Muscle layer of colon (tissue), 2 donors: ENCODE data around the gene WIF1.

ENCODE experiments used
- H3K27ac ChIP-seq: one replicate; pipeline ENCODE4 v1.7.0; 2013; ENCODE audit warnings: low read depth, mild to moderate bottlenecking, low read length, moderate library complexity
- H3K27me3 ChIP-seq, 2 donors: one replicate each; pipeline ENCODE4 v1.7.0; 2013; ENCODE audit warnings: low read length in 2 of 2, mild to moderate bottlenecking in 2 of 2; ENCODE audit not compliant: insufficient read depth in 2 of 2, control insufficient read depth in 1 of 2
- H3K36me3 ChIP-seq: one replicate; pipeline ENCODE4 v1.7.0; 2013; ENCODE audit warnings: mild to moderate bottlenecking, low read length; ENCODE audit not compliant: insufficient read depth
- H3K4me1 ChIP-seq: one replicate; pipeline ENCODE4 v1.7.0; 2013; ENCODE audit warnings: mild to moderate bottlenecking, low read length; ENCODE audit not compliant: insufficient read depth
- H3K4me3 ChIP-seq, 2 donors: one replicate each; pipeline ENCODE4 v1.7.0; 2013; ENCODE audit warnings: low read length in 2 of 2, low read depth in 1 of 2, mild to moderate bottlenecking in 1 of 2, moderate library complexity in 1 of 2
- H3K9ac ChIP-seq: one replicate; pipeline ENCODE4 v1.7.0; 2013; ENCODE audit warnings: low read length
- H3K9me3 ChIP-seq: one replicate; pipeline ENCODE4 v1.7.0; 2013; ENCODE audit warnings: mild to moderate bottlenecking, low read length
- donor health status: abdominal sarcoma.
- donor health status: Adenocarcinoma of cecum.

WIF1 gene

GRCh38 chr12:65152596-65152995, 31.5 kb upstream of the WIF1 start:
- Histone ChIP-seq H3K9me3 (no peaks in the 10 kb centered on the region), H3K9ac (no peak overlapping the region), H3K27ac (no peak overlapping the region), H3K36me3 (no peaks in the 10 kb centered on the region), H3K27me3 (no peaks in the 10 kb centered on the region), H3K4me1 (no peaks in the 10 kb centered on the region), H3K4me3 (no peak overlapping the region)

- Histone ChIP-seq H3K9ac (no peak overlapping the region), H3K27me3 (no peaks in the 10 kb centered on the region), H3K4me1 (no peaks in the 10 kb centered on the region)
Measured at GRCh38 chr12:65152012-65152411, 30.9 kb upstream of the WIF1 start.

GRCh38 chr12:65147312-65147905, 26.3 kb upstream of the WIF1 start:
- H3K27ac ChIP-seq, result no peak overlapping the region
- H3K9me3 ChIP-seq, result no peaks in the 10 kb centered on the region
- no peaks in the 10 kb centered on the region for H3K4me1 ChIP-seq
- H3K36me3 ChIP-seq, result no peaks in the 10 kb centered on the region
- no peak overlapping the region for H3K4me3 ChIP-seq
- H3K9ac ChIP-seq, result no peak overlapping the region
- H3K27me3 ChIP-seq, result peaks cover 0 to 13% of the 10 kb centered on the region in 2 donors

More at GRCh38 chr12:65152012-65152411, 30.9 kb upstream of the WIF1 start:
- Histone ChIP-seq H3K4me3 (no peak overlapping the region), H3K36me3 (no peaks in the 10 kb centered on the region), H3K9me3 (no peaks in the 10 kb centered on the region), H3K27ac (no peak overlapping the region)

- no peaks in the 10 kb centered on the region for H3K36me3 ChIP-seq
- no peak overlapping the region for H3K4me3 ChIP-seq
- no peaks in the 10 kb centered on the region for H3K9me3 ChIP-seq
- no peaks in the 10 kb centered on the region for H3K4me1 ChIP-seq
- H3K9ac ChIP-seq, result no peak overlapping the region
- H3K27ac ChIP-seq, result no peak overlapping the region
- H3K27me3 ChIP-seq, result peaks cover 3 to 17% of the 10 kb centered on the region in 2 donors
Measured at GRCh38 chr12:65140738-65141137, 19.6 kb upstream of the WIF1 start.

GRCh38 chr12:65139389-65139788, 18.3 kb upstream of the WIF1 start:
- Histone ChIP-seq H3K9ac (no peak overlapping the region), H3K4me1 (no peaks in the 10 kb centered on the region), H3K36me3 (no peaks in the 10 kb centered on the region), H3K4me3 (no peak overlapping the region), H3K9me3 (no peaks in the 10 kb centered on the region), H3K27me3 (peaks cover 3 to 5% of the 10 kb centered on the region in 2 donors), H3K27ac (no peak overlapping the region)

- Histone ChIP-seq H3K9me3 (no peaks in the 10 kb centered on the region), H3K27ac (no peak overlapping the region), H3K4me3 (no peak overlapping the region), H3K27me3 (no peaks in the 10 kb centered on the region), H3K9ac (no peak overlapping the region), H3K36me3 (no peaks in the 10 kb centered on the region), H3K4me1 (no peaks in the 10 kb centered on the region)
Measured at GRCh38 chr12:65133879-65134278, 12.8 kb upstream of the WIF1 start.

GRCh38 chr12:65126482-65126881, 5.4 kb upstream of the WIF1 start:
- Histone ChIP-seq H3K27ac (no peak overlapping the region), H3K4me1 (no peaks in the 10 kb centered on the region), H3K9ac (no peak overlapping the region), H3K9me3 (no peaks in the 10 kb centered on the region), H3K4me3 (no peak overlapping the region), H3K36me3 (no peaks in the 10 kb centered on the region), H3K27me3 (peaks cover 11 to 14% of the 10 kb centered on the region in 2 donors)

- H3K27me3 ChIP-seq, result peaks cover 13 to 19% of the 10 kb centered on the region in 2 donors
- no peak overlapping the region for H3K9ac ChIP-seq
- no peak overlapping the region for H3K4me3 ChIP-seq
- no peaks in the 10 kb centered on the region for H3K9me3 ChIP-seq
- no peak overlapping the region for H3K27ac ChIP-seq
- H3K4me1 ChIP-seq, result no peaks in the 10 kb centered on the region
- no peaks in the 10 kb centered on the region for H3K36me3 ChIP-seq
Measured at GRCh38 chr12:65125975-65126374, 4.9 kb upstream of the WIF1 start.

GRCh38 chr12:65125247-65125646, 4.1 kb upstream of the WIF1 start:
- Histone ChIP-seq H3K9me3 (no peaks in the 10 kb centered on the region), H3K36me3 (no peaks in the 10 kb centered on the region), H3K4me3 (no peak overlapping the region), H3K9ac (no peak overlapping the region), H3K4me1 (no peaks in the 10 kb centered on the region), H3K27me3 (peaks cover 21 to 26% of the 10 kb centered on the region in 2 donors), H3K27ac (no peak overlapping the region)

GRCh38 chr12:65123435-65124063, 2.4 kb upstream of the WIF1 start:
- no peak overlapping the region for H3K4me3 ChIP-seq
- H3K9me3 ChIP-seq, result no peaks in the 10 kb centered on the region
- H3K4me1 ChIP-seq, result no peaks in the 10 kb centered on the region
- no peak overlapping the region for H3K27ac ChIP-seq
- H3K36me3 ChIP-seq, result no peaks in the 10 kb centered on the region
- no peak overlapping the region for H3K9ac ChIP-seq
- H3K27me3 ChIP-seq, result peaks cover 27 to 36% of the 10 kb centered on the region in 2 donors

- no peaks in the 10 kb centered on the region for H3K9me3 ChIP-seq
- H3K4me3 ChIP-seq, result no peak overlapping the region
- peaks cover 27 to 40% of the 10 kb centered on the region in 2 donors for H3K27me3 ChIP-seq
- no peak overlapping the region for H3K9ac ChIP-seq
- no peak overlapping the region for H3K27ac ChIP-seq
- no peaks in the 10 kb centered on the region for H3K36me3 ChIP-seq
- H3K4me1 ChIP-seq, result no peaks in the 10 kb centered on the region
Measured at GRCh38 chr12:65122703-65123102, 1.6 kb upstream of the WIF1 start.

GRCh38 chr12:65121956-65122469, 908 bp upstream of the WIF1 start:
- Histone ChIP-seq H3K9ac (no peak overlapping the region), H3K9me3 (no peaks in the 10 kb centered on the region), H3K27ac (no peak overlapping the region), H3K36me3 (no peaks in the 10 kb centered on the region), H3K4me1 (no peaks in the 10 kb centered on the region), H3K27me3 (peaks cover 27 to 46% of the 10 kb centered on the region in 2 donors), H3K4me3 (no peak overlapping the region)
